ENCODE results near the gene ANO1.

GRCh38 chr11:70087446-70088167 is 9.5 kb downstream of the ANO1 start:
- TF ChIP-seq RAD21 (conservative IDR thresholded peaks at IDR 0.05 in 1 of 2, IDR thresholded peaks at IDR 0.05 in 1 of 2): peak in 1 of 2 experiments; percentile 53; a peak in 2 of 5 replicates
- no peak for TF ChIP-seq CTCF (IDR thresholded peaks at IDR 0.05)
- no peak for TF ChIP-seq CHD2 (IDR thresholded peaks at IDR 0.05; ENCODE audit: low read length, partially characterized antibody)
- no peak for TF ChIP-seq CEBPB (IDR thresholded peaks at IDR 0.05)
- no peak for TF ChIP-seq JUNB (IDR thresholded peaks at IDR 0.05)
- TF ChIP-seq USF2 (IDR thresholded peaks at IDR 0.05): no peak
- no peak for TF ChIP-seq POLR2A (IDR thresholded peaks at IDR 0.05; ENCODE audit: low read length)
- TF ChIP-seq BHLHE40 (IDR thresholded peaks at IDR 0.05; ENCODE audit: low read depth, low read length): no peak

Measured in A549 (cell line).